Measurements from ENCODE around the gene ARHGAP15.

ARHGAP15 gene

DNA sequence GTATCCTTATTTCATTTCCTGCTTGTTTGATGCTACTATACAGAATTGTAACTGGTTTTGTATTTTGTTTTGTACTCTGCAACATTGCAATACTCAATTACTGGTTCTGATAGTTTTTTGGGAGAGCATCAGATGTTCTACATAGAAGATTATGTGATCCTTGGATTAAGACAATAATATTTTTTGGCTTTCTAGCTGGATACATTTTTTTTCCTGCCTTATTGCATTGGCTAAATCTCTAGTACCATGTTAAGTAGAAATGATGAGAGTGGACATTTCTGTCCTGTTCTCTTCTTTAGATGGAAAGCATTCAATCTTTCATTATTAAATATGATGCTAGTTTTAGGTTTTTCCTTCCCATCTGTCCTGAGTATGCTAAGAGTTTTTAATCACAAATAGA lies 523.5 kb downstream of the ARHGAP15 start:
- DNase-seq = no peak

DNA sequence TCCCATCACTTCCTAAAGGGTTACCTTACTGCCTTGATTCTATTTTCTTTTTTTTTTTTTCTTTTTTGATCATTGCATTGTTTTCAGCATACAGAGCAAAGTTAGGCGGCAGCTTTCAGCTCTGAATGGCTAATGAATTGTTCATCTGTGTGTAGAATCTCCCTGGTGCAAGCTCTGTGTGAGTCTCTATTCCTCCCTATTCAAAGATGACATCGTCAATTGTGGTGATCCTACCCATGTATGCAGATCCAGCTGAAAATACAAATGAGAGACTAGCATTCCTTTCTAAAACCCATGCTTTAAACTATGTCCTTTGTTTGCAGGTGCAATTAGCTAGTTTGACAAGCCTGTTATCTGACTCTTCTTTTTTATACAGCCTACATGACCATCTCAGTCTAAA lies 539.0 kb downstream of the ARHGAP15 start:
- DNase-seq = no peak

DNA sequence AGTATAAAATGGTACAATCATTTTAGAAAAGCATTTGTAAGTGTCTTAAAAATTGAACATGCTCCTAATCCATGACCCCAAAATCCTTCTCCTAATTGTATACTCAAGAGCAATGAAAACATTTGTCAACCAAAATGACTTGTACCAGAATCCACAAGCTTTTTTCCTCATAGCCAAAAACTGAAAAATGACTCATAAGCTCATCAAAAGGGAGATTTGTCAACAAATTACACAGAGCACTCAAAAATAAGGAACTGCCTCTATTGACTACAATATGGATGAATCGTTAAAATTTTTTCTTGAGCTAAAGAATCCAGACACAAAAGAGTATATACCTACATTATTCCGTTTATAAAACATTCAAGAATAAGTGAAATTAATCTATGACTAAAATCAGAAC lies 544.8 kb downstream of the ARHGAP15 start:
- no peak for DNase-seq

DNA sequence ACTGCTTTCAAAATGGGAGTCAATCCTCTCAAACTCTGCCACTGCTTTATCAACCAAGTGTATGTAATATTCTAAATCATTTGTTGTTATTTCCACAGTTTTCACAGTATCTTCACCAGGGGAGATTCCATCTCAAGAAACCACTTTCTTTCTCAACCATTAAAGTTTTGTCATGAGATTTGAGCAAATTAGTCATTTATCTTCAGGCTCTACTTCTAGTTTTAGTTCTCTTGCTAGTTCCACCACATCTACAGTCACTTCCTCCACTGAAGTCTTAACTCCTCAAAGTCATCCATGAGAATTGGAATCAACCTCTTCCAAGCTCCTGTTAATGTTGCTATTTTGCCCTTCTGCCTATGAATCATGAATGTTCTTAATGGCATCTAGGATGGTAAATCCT lies 545.8 kb downstream of the ARHGAP15 start:
- DNase-seq = no peak

DNA sequence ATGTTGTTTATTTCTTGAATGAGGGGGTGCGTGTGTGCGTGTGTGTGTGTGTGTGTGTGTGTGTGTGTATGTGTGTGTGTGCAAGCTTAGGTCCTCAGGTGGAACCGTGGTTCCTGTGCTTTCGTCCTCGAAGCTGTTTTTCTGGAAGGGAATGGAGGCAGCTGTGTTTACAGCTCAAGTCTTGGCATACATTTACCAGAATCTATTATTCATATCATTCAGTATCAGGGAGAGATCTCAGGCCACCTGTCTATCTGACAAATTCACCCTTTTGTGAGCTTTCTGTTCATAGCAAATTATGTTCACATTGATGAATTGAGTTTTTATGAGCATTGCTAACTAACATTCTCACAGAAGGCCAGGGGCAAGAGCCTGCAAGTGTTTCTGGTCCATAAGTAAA lies 550.4 kb downstream of the ARHGAP15 start:
- no peak for DNase-seq

DNA sequence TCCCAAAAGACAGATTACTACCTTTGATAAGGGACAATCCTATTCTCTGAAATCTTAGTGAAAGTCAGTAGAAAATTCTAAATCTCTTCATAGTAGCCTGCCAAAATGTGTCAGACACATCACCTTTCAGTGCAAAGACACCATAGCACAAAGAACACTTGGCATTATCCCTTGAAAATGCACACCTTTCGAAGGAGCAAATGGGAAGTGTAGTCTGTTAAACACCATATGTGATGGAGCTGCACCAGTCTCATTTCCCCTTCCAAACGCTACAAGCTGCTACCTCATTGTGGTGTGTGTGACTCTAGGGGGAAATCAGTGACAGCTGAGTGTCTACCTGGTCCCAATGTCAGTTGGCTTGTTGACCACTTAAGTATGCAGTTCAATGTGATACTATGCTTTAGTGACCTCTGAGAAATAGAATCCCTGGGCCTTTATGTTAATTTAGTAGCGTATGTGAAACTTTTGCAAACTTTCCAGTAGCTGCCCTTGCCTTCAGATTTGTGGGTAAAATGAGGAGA lies 551.7 kb downstream of the ARHGAP15 start:
- DNase-seq = no peak

DNA sequence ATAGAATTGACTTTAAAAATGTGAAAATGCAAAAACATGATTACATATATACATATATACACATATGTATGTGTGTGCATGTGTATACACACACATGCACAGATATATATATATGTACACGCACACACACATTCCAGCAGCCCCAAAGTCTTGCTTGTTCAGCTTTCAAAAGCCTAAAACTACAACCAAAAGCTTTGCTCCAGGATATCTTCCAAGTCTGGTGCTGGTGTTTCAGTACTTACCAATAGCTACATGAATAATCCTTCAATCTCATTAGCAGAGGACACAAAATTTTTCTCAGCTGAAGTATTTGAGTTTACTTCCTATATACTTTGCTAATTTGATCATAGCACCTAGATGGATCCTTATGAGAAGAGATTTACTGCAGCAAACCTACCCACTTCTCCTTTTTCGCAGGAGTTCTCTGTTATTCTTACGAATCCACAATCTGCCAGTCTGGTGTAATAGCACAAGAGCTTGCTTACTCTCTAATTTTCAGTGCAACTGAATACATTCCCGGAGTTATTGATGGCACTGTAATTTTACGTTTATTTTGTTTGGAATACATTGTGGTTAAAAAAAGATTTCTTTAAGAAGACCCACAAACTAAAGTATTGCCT lies 553.3 kb downstream of the ARHGAP15 start:
- no peak for DNase-seq

DNA sequence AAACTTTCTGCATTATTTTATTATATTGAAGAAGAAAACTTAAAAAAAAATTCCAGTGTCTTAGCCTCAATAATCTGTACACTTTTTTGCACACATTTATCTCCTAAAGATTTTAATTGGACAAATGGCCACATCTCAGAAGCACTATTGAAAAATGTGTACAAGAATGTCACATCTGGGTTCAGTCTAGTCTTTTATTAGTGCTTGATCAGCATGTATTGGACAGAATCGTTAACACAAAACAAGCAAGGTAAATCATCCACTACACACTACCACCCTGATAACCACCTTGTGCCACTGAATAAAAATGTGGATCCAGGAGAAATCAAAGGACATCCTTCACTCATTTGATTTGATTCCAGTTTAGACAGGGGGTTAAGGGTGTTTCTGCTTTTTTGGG lies 554.8 kb downstream of the ARHGAP15 start:
- DNase-seq = no peak

DNA sequence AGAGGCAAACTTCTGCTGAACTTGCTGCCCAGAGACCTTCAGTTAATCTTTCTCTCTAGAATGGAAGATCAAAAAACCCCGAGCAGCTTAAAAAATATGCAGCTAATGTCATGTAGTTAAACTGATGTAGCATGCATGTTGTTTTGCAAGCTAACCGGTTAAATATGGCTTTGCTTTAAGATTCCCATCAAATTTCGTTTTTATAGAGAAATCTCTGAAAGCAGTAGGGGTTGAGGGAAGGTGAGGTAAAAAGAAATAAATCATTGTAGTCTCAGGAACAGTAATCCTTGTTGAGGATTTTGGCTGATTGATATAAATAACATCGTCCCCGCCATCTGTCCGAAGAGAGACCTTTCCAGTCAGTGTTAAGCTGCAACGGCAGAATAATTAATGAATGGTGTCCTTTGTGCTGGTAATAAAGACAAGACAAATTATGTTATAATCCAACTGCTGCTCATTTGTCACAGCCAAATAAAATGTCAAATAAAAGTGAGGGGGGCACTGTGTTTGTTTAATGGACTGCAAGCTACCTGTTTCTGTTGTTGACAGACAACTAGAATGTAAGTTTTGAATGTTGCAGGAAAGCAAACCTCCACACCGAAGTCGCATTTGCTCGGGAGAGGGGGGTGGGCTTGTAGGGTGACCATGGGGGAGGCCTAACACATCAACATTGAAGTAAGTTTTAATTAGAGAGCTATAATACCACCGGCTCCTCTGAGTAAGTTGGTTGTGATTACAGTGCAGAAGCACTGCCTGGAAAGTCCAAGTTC lies 555.5 kb downstream of the ARHGAP15 start:
- DNase-seq = no peak

DNA sequence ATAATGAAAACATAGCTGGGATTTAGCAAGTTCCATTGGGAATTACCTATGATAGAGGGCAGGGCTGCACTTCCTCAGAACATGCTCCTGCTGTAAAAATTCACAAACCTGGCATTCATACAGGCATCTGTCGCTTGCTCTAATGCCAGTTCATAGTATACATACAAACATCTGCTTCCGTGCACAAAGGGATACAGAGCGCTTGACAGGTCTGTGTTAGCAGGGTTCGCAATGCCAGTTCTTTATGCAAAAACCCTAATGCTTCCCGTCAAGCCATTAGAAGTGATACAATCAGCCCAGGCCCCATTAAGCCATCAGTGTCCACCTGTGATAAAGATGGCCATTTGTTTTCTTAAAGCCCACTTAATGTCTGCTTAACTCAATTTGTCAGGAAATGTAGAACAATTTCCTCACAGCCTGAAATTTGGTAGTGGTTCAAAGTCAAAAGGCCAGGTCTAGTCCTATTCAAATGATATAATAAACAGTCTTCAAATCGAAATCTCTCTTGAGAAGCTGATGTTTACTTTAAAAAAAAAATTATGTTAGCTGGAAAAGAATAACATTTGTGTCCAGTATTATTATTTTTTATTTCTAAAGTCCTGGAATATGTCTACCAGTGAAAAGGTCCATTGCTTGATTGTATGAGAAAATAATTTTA lies 556.3 kb downstream of the ARHGAP15 start:
- no peak for DNase-seq

DNA sequence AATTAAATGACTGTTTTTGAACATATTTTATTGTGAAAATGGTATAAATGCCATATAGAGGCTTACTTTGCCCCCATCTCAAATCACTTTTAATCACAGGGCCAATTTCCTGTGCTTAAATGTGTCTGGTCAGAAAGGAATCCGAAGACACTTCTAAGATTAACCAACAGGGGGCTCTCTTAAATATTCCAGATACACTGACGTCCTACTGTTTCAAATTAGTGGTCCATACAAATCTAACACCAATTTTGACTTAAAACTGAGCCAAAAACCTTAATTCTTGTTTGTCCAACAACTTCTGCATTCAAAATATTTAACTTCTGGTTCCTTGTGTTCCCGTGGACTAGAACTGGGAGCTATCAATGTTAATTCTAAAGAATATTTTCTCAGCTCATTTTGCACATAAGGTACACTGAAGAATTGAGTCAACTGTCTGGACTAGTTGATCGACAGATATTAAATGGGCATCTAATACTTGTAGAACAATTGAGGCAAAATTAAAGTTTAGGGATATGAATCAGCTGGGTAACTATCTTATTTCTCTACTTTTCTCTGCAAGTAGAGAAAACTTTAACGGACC lies 557.5 kb downstream of the ARHGAP15 start:
- no peak for DNase-seq

DNA sequence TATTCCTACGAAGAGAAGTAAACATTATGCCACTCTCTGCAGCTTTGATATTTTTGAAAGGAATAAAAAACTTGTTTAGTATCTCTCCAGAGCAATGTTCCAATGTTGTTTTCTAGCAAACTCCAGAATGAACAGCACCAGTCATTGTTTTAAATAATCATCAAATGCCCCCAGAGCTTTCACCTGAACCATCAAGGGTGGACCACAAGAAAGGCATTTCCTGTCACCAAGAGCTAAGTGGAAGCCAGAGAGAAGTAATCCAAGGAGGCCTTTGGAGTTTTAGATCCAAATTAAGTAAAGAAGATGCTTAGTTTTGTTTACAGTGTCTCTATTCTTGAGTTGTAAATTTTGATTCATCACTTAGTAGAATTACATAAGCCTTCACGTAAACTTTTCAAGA lies 559.0 kb downstream of the ARHGAP15 start:
- no peak for DNase-seq

DNA sequence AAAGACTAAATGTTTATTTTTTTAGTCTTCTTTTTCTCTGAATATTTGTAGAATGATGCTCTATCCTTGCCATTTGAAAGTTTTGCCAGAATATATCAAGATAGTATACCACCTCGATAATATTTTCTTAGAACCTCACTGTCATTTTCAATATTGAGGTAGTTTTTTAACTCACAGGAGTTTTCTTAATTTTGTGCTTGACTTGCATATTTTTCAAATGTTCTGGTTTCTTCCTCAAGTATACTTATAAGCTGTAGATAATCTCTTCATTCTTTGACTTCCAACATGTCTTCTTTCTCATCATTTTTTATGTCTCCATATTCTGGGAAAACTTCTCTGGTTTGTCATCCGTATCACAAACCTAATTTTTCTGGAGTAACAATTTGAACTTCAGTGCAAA lies 559.6 kb downstream of the ARHGAP15 start:
- DNase-seq = no peak

DNA sequence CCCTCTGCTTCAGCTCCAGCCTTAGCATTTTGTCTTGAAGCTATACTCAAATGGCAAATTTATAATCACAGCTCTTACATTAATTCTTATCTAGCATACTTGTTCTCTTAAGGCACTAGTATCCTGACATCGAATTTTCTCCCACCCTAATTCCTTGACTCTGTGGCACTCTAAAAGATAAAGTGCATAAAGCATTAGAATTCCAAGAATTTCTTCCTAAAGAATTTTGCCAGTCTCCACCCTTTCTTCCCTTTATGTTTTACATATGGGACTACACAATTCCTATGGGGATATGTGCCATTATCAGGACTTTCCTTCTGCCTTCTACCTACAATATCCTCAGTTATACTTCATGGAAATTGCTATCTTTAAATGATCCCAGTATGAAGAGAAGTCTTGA lies 560.3 kb downstream of the ARHGAP15 start:
- no peak for DNase-seq

DNA sequence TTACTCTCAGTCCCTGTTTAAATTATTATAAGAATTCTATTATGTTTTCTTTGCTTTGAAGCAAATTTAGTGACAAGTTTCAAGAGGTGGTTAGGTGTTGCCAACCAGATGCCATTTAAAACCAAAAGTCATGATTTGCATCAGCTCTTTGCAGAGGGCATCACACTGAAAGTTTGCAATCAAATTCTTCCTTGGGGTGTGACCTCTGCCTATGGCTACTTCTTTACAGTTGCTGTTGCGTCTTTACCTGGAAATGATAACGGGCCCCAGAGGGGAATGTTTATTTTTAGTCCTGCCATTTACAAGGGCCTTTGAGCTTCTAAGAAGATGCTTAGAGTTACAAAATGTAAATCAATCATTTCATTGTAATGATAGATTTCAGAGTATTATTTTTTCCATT lies 561.0 kb downstream of the ARHGAP15 start:
- DNase-seq = no peak

DNA sequence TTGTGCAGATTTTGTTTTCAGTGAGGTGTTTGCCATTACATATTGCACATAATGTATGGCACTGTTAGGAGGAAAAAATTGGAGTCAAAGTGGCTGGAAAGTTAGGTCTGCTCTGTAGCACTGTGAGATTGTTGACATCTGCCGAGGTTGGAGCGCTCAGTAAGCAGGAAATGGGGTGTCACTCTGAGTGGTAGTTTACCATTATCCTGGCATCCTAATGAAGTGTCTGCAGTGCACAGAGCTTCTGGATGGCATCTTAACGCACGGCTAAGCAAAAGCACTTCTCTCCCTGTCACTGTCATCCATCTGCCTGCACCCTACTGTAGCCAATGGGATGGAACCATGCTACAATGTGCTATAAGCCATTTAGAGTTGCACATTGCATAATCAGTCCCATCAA lies 561.9 kb downstream of the ARHGAP15 start:
- DNase-seq = no peak

DNA sequence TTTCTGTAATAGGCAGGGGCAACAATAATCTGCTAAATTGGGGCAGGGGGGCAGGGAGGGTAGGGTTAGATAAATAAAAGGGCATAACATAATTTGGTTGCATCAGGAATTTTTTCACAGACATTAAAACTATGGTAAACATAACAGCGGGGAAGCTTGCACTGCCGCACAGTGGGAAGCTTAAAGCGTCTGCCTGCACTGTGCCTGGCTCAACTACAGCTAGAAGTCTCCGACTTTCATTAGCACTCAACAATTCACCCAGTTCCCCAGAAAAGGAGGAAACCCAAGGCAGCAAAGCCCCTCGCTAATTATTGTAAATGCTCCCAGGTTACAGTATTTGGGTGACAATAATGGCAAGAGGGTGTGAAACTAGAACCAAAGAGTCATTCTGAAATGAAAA lies 562.9 kb downstream of the ARHGAP15 start:
- DNase-seq = no peak

DNA sequence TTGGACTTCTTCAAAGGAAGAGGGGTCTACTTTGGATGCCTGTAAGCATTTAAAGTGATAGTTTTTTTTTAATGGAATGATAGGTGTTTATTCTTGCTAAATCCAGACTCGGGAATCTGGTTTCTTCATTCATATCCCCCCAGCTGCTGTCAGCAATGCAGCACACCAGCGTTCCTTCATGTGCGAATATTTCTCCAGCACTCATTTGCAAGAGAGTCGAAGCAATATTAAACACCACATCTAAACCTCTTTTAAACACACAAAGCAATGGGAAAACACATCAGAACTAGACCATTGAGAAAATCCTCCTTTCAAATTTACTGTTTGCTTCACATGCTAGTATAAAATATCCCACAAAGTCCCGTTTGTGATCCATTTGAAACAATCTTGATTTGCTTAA lies 563.7 kb downstream of the ARHGAP15 start:
- no peak for DNase-seq

DNA sequence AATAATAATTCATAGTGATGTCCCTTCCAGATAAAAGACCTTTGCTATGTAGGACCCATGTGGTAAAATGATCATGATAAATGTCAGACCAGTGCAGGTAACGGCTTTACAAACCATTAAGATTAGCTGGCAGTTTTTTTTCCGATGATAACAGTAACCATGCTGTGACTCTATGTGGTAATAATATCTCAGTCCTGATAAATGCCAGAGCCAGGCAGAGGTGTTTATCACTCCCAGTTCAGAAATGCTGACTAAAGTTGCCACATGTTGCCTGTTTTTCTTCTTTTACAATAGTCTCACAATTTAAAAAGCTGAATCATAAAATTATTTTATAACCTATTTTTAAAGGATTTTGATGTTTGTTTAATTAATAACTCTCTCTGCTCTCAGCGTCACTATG lies 565.1 kb downstream of the ARHGAP15 start:
- no peak for DNase-seq

DNA sequence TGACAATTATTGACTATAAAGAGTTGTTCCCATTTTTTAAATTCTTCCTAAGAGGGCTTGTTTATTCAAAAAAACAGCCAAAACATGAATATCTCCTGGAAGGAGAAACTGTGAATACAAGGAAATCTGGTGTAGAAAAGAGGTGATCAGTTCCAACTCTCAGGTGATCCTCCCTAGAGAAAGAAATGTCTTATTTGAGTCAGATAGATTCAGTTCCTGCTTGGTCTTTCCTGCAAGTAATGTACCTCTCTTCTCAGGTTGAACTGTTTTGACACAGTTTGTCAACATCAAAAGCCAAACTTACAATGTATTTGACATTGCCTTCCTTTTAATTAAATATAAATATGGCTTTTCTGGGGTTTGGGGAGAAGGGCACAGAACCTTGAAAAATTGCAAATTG lies 567.4 kb downstream of the ARHGAP15 start:
- DNase-seq = no peak

DNA sequence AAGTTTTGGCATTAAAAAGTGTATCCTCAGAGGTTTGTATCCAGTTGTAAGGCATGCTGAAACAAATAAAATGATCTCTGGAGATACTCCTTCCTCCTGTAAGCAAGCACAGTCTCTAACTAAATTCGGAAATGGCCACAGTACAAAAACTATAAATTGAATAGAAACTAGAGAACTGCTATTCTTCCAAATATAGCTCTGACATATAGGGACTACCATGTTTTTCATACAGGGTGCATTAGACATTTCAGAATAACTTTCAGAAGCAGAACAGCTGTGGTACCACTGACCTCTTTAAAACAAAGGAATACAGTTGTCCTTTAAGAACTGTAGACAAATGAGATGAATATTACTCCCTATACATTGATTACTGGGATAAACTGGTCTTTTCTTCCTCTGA lies 568.5 kb downstream of the ARHGAP15 start:
- DNase-seq = no peak

DNA sequence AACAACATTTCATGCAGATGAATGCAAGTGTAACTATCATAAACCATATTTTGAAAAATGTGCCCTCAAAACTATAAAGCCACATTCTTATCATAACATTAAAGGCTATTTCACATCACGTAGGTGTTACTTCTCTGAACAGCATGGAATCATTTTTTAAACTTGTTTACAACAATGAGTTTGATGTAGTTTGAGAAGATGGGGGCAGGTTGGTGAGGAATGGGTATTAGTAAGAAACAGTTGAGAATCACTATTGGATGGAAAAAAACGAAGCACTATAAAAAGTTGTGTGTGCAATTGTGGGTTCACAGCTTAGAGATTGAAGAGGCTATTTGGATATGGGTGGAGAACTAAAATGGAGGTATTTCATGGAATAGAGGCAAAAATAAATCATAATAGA lies 569.1 kb downstream of the ARHGAP15 start:
- no peak for DNase-seq

DNA sequence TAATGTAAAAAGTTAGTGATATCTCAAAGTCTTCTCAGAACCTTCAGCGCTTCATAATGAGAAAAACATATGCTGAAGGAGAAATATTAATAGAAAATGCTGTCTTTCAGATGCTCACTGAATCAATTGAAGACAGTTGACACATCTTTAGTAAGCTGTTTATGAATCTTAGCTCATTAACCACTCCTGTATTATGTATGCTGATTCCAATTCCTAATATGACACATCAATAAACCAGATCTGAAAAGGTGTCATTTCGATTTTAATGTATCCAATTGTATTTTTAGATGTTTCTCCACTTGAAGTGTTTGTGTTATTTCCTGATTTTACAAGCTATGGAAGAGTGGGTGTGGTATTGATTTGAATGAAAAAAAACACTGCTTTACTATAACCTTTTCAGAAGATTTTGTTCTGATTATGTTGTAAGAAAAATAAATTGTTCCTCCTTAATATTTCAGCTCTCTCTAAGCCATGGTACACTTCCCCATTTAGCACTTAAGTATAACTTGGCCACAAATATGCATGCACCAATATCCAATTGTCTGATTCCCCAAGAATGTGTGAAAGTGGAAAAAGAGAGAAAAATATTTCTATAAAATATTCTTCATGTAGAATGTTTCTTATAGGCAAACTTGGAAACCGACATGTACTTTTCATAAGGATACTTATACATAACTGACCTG lies 569.8 kb downstream of the ARHGAP15 start:
- no peak for DNase-seq

Measured in right forelimb (tissue), 1 donor.